Myocyte (in vitro differentiated cells): ENCODE results near the gene EPHA4. TPM values are rescaled to one million over a fixed set of nuclear protein-coding genes. Genes with fewer than 3 reads are reported as not detected.

Experiments
- DNase-seq: peaks from one replicate; pipeline ENCODE4 v3.0.0-alpha.2; 2012; ENCODE audit warnings: low read depth
- total RNA-seq: library from RNA; depleted of rRNA; stranded (reverse); fragments of >200 nt; gene quantifications from 2 replicates; pipeline ENCODE4 v1.2.3, GENCODE V29; 2014

Gene EPHA4
- total RNA-seq, 1 donor from 2014 or later, result 12.9 TPM

GRCh38 chr2:221402072-221402471 lies 170.0 kb downstream of the EPHA4 start:
- DNase-seq, result peak; percentile 33

GRCh38 chr2:221400411-221400810 lies 171.7 kb downstream of the EPHA4 start:
- no peak for DNase-seq

GRCh38 chr2:221399183-221399582 lies 172.9 kb downstream of the EPHA4 start:
- DNase-seq, result no peak

- no peak for DNase-seq
These were observed 174.9 kb downstream of the EPHA4 start for GRCh38 chr2:221397187-221397586.

GRCh38 chr2:221392228-221392881 lies 179.7 kb downstream of the EPHA4 start:
- DNase-seq, result no peak

- DNase-seq, result no peak
These were observed 181.2 kb downstream of the EPHA4 start for GRCh38 chr2:221390878-221391277.

- DNase-seq, result no peak
These were observed 182.2 kb downstream of the EPHA4 start for GRCh38 chr2:221389904-221390303.

- DNase-seq, result no peak
These were observed 182.7 kb downstream of the EPHA4 start for GRCh38 chr2:221389421-221389820.

- DNase-seq, result no peak
These were observed 183.2 kb downstream of the EPHA4 start for GRCh38 chr2:221388891-221389290.

GRCh38 chr2:221385716-221386115 lies 186.4 kb downstream of the EPHA4 start:
- DNase-seq, result no peak

- no peak for DNase-seq
These were observed 190.1 kb downstream of the EPHA4 start for GRCh38 chr2:221381928-221382488.

- DNase-seq, result no peak
These were observed 191.4 kb downstream of the EPHA4 start for GRCh38 chr2:221380686-221381085.

- no peak for DNase-seq
These were observed 192.0 kb downstream of the EPHA4 start for GRCh38 chr2:221380062-221380461.

- no peak for DNase-seq
These were observed 194.5 kb downstream of the EPHA4 start for GRCh38 chr2:221377597-221377996.

- no peak for DNase-seq
These were observed 195.0 kb downstream of the EPHA4 start for GRCh38 chr2:221377066-221377465.

- no peak for DNase-seq
These were observed 197.9 kb downstream of the EPHA4 start for GRCh38 chr2:221374234-221374633.

- DNase-seq, result no peak
These were observed 199.2 kb downstream of the EPHA4 start for GRCh38 chr2:221372907-221373306.

- no peak for DNase-seq
These were observed 199.8 kb downstream of the EPHA4 start for GRCh38 chr2:221372159-221372884.

GRCh38 chr2:221371347-221371746 lies 200.8 kb downstream of the EPHA4 start:
- no peak for DNase-seq

GRCh38 chr2:221370857-221371211 lies 201.3 kb downstream of the EPHA4 start:
- no peak for DNase-seq

GRCh38 chr2:221370076-221370856 lies 201.8 kb downstream of the EPHA4 start:
- no peak for DNase-seq
